K562 (cell line): ENCODE data around the gene TBC1D7. TPM values are rescaled to one million over a fixed set of nuclear protein-coding genes. Genes with fewer than 3 reads are reported as not detected.

Experiments
- BRF1 ChIP-seq: IDR thresholded peaks from 3 replicates; pipeline ENCODE4 v1.6.1; 2011; ENCODE audit warnings: borderline replicate concordance, mild to moderate bottlenecking; ENCODE audit not compliant: insufficient read length; ENCODE audit errors: extremely low read depth
- CC2D1A ChIP-seq: fragments of 450-650 bp; IDR thresholded peaks from 2 replicates; pipeline ENCODE4 v1.6.1; 2017; ENCODE audit warnings: mild to moderate bottlenecking
- FOXK2 ChIP-seq, 2 experiments: fragments of 450-650 bp; IDR thresholded peaks in 1 of 2; conservative IDR thresholded peaks in 1 of 2; 2 replicates each; pipeline ENCODE4 v1.6.1; 2016; ENCODE audit warnings: low read depth in 2 of 2, mild to moderate bottlenecking in 1 of 2
- HEY1 ChIP-seq: fragments of 250-450 bp; sonication (Bioruptor Pico); IDR thresholded peaks from 2 replicates; pipeline ENCODE4 v1.5.0; 2020; ENCODE audit warnings: mild to moderate bottlenecking, moderate library complexity, borderline replicate concordance
- JUND ChIP-seq, 2 experiments: IDR thresholded peaks; 2 replicates in 1 of 2; 3 replicates in 1 of 2; pipeline ENCODE4 v1.6.1; 2011; ENCODE audit warnings: borderline replicate concordance in 2 of 2, low read depth in 2 of 2, low read length in 2 of 2, improper control_type of control experiment in 1 of 2, missing biosample characterization in 1 of 2, missing genetic modification characterization in 1 of 2, missing genetic modification reagents in 1 of 2
- MEF2A ChIP-seq: IDR thresholded peaks from 2 replicates; pipeline ENCODE4 v1.6.1; 2011; ENCODE audit warnings: low read depth, mild to moderate bottlenecking, low read length, moderate library complexity; ENCODE audit not compliant: control insufficient read depth
- SMAD4 ChIP-seq: fragments of 250-450 bp; sonication (Bioruptor Pico); conservative IDR thresholded peaks from 2 replicates; pipeline ENCODE4 v1.8.0; 2021; ENCODE audit warnings: inconsistent platforms, mild to moderate bottlenecking, moderate library complexity
- SRF ChIP-seq, 2 experiments: fragments of 250-450, 450-650 bp in 1 of 2; sonication (Bioruptor Pico) in 1 of 2; sonication (generic) in 1 of 2; formaldehyde crosslinking; IDR thresholded peaks; 2 replicates each; pipeline versions ENCODE4 v1.5.0 to v1.5.1; 2020 to 2022; ENCODE audit warnings: mild to moderate bottlenecking in 1 of 2, missing genetic modification reagents in 1 of 2
- TBL1XR1 ChIP-seq, 2 experiments: IDR thresholded peaks; 2 replicates each; pipeline ENCODE4 v1.6.1; 2012; ENCODE audit warnings: improper control_type of control experiment in 2 of 2, low read length in 2 of 2, mild to moderate bottlenecking in 1 of 2
- ZNF324 ChIP-seq: fragments of 250-450 bp; sonication (Bioruptor Pico); IDR thresholded peaks from 2 replicates; pipeline ENCODE4 v1.4.0; 2020; ENCODE audit warnings: mild to moderate bottlenecking
- ZNF76 ChIP-seq: fragments of 250-450 bp; sonication (Bioruptor Pico); IDR thresholded peaks from 2 replicates; pipeline ENCODE4 v1.4.0; 2020; ENCODE audit warnings: mild to moderate bottlenecking, moderate library complexity, borderline replicate concordance
- polyA plus RNA-seq, 8 experiments: library from polyadenylated mRNA; depleted of rRNA in 4 of 8; stranded (reverse) in 5 of 8; unstranded in 3 of 8; fragments of >200 nt; fragmentation: Nextera tagmentation in 2 of 8; fragmentation: Illumina TruSeq in 1 of 8; extraction: Ambion mirVana in 2 of 8; extraction: Trizol in 1 of 8; gene quantifications; 2 replicates each; pipeline versions ENCODE4 v1.2.1 to v1.2.3, GENCODE V29; 2011 to 2014; ENCODE audit warnings: inconsistent platforms in 1 of 8, missing spikeins in 1 of 8
- total RNA-seq, 7 experiments: library from RNA; depleted of rRNA in 6 of 7; stranded (reverse); fragments of >200 nt in 6 of 7; fragmentation: Illumina TruSeq in 2 of 7; extraction: Trizol in 2 of 7; gene quantifications; 2 replicates each; pipeline versions ENCODE4 v1.2.1 to v1.2.3, GENCODE V29; 2011 to 2021; ENCODE audit warnings: low replicate concordance in 1 of 7
- TF ChIP-seq, protein P1 (sequence below): fragments of 450-650 bp; IDR thresholded peaks from 2 replicates; pipeline ENCODE4 v1.6.1; 2016; ENCODE audit warnings: low read depth
- TF ChIP-seq, protein P2 (sequence below): fragments of 450-650 bp; IDR thresholded peaks from 2 replicates; pipeline ENCODE4 v1.6.1; 2016; ENCODE audit warnings: borderline replicate concordance
- TF ChIP-seq, protein P3 (sequence below): fragments of 250-450 bp; sonication (Bioruptor Pico); IDR thresholded peaks from 2 replicates; pipeline ENCODE4 v1.5.0; 2022; ENCODE audit warnings: mild to moderate bottlenecking

Gene TBC1D7
- total and polyA plus RNA-seq, 9 of the 15 experiments (the other 6 are each of a cell fraction or from before 2014, with no cell fraction given), result 49.4 to 107 (median 61.1) TPM

DNA sequence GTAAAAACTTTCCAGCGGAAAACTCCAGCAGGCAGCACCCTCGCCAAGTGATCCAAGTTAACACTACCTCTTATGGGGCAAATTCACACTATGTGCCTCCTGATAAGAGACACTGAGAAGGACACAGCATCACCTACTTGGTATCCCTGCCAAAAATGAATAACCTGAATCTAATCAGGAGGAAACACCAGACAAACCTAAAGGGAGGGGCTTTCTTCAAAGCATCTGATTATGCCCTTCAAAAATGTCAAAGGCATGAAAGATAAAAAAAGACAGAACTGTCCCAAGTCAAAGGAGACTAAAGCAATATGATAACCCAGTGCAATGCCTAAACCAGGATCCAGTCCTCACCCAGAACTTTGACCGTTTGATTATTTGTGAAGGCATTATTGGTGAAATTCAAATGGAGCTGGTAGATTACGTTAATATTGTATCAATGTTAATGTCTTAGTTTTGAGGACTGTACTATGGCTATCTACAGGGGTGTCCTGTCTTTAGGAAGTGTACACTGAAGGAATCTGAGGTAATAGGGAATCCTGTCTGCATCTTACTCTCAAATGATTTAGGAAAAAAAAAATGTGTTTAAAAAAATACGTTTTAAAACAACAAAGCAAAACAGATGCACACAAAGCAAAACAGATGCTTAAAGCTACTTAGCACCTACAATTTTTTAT lies 8.3 kb downstream of the TBC1D7 start (continued):
- TF ChIP-seq TBL1XR1 (IDR thresholded peaks at IDR 0.05; ENCODE audit: low read length in 2 of 2) (peak; percentile 23 to 80; a peak in 3 of 4 replicates), FOXK2 (conservative IDR thresholded peaks at IDR 0.05 in 1 of 2, IDR thresholded peaks at IDR 0.05 in 1 of 2; ENCODE audit: low read depth in 2 of 2) (peak in 1 of 2 experiments; percentile 41; a peak in 1 of 4 replicates), SMAD4 (CRISPR knock-in tag) (peak; percentile 64), SRF (CRISPR knock-in tag; IDR thresholded peaks at IDR 0.05) (no peak), ZNF76 (no peak), ZNF324 (CRISPR knock-in tag) (no peak), JUND (IDR thresholded peaks at IDR 0.05; ENCODE audit: borderline replicate concordance, low read depth, low read length) (peak; percentile 43; the same call in 1 of the 2 replicates), JUND (tag; IDR thresholded peaks at IDR 0.05; ENCODE audit: borderline replicate concordance, low read depth, low read length) (peak; percentile 59; the same call in 2 of the 3 replicates), HEY1 (no peak), CC2D1A (peak; percentile 88; the same call in 1 of the 2 replicates), BRF1 (no peak), MEF2A (0 out of 2 replicates have a peak, but pooled peaks have one; percentile 26)
- TF ChIP-seq, protein P1, sequence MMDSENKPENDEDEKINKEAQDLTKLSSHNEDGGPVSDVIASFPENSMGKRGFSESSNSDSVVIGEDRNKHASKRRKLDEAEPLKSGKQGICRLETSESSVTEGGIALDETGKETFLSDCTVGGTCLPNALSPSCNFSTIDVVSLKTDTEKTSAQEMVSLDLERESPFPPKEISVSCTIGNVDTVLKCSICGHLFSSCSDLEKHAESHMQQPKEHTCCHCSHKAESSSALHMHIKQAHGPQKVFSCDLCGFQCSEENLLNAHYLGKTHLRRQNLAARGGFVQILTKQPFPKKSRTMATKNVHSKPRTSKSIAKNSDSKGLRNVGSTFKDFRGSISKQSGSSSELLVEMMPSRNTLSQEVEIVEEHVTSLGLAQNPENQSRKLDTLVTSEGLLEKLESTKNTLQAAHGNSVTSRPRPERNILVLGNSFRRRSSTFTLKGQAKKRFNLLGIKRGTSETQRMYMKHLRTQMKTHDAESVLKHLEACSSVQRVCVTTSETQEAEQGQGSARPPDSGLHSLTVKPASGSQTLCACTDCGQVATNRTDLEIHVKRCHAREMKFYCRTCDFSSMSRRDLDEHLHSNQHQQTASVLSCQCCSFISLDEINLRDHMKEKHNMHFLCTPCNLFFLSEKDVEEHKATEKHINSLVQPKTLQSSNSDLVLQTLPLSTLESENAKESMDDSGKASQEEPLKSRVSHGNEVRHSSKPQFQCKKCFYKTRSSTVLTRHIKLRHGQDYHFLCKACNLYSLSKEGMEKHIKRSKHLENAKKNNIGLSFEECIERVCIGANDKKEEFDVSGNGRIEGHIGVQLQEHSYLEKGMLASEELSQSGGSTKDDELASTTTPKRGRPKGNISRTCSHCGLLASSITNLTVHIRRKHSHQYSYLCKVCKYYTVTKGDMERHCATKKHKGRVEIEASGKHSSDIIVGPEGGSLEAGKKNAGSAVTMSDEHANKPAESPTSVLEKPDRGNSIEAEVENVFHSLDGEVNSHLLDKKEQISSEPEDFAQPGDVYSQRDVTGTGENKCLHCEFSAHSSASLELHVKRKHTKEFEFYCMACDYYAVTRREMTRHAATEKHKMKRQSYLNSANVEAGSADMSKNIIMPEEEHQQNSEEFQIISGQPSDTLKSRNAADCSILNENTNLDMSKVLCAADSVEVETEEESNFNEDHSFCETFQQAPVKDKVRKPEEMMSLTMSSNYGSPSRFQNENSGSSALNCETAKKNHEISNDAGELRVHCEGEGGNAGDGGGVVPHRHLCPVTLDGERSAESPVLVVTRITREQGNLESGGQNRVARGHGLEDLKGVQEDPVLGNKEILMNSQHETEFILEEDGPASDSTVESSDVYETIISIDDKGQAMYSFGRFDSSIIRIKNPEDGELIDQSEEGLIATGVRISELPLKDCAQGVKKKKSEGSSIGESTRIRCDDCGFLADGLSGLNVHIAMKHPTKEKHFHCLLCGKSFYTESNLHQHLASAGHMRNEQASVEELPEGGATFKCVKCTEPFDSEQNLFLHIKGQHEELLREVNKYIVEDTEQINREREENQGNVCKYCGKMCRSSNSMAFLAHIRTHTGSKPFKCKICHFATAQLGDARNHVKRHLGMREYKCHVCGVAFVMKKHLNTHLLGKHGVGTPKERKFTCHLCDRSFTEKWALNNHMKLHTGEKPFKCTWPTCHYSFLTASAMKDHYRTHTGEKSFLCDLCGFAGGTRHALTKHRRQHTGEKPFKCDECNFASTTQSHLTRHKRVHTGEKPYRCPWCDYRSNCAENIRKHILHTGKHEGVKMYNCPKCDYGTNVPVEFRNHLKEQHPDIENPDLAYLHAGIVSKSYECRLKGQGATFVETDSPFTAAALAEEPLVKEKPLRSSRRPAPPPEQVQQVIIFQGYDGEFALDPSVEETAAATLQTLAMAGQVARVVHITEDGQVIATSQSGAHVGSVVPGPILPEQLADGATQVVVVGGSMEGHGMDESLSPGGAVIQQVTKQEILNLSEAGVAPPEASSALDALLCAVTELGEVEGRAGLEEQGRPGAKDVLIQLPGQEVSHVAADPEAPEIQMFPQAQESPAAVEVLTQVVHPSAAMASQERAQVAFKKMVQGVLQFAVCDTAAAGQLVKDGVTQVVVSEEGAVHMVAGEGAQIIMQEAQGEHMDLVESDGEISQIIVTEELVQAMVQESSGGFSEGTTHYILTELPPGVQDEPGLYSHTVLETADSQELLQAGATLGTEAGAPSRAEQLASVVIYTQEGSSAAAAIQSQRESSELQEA, result no peak
- TF ChIP-seq, protein P2, sequence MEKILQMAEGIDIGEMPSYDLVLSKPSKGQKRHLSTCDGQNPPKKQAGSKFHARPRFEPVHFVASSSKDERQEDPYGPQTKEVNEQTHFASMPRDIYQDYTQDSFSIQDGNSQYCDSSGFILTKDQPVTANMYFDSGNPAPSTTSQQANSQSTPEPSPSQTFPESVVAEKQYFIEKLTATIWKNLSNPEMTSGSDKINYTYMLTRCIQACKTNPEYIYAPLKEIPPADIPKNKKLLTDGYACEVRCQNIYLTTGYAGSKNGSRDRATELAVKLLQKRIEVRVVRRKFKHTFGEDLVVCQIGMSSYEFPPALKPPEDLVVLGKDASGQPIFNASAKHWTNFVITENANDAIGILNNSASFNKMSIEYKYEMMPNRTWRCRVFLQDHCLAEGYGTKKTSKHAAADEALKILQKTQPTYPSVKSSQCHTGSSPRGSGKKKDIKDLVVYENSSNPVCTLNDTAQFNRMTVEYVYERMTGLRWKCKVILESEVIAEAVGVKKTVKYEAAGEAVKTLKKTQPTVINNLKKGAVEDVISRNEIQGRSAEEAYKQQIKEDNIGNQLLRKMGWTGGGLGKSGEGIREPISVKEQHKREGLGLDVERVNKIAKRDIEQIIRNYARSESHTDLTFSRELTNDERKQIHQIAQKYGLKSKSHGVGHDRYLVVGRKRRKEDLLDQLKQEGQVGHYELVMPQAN, result no peak
- TF ChIP-seq, protein P3, sequence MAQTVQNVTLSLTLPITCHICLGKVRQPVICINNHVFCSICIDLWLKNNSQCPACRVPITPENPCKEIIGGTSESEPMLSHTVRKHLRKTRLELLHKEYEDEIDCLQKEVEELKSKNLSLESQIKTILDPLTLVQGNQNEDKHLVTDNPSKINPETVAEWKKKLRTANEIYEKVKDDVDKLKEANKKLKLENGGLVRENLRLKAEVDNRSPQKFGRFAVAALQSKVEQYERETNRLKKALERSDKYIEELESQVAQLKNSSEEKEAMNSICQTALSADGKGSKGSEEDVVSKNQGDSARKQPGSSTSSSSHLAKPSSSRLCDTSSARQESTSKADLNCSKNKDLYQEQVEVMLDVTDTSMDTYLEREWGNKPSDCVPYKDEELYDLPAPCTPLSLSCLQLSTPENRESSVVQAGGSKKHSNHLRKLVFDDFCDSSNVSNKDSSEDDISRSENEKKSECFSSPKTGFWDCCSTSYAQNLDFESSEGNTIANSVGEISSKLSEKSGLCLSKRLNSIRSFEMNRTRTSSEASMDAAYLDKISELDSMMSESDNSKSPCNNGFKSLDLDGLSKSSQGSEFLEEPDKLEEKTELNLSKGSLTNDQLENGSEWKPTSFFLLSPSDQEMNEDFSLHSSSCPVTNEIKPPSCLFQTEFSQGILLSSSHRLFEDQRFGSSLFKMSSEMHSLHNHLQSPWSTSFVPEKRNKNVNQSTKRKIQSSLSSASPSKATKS, result no peak
